Brain pericyte (primary cell): ENCODE results near the gene ADA.

Experiments used
- DNase-seq: peaks from one replicate; pipeline ENCODE4 v3.0.0-alpha.2; 2012; ENCODE audit warnings: low read depth, low spot score

ADA gene

DNA sequence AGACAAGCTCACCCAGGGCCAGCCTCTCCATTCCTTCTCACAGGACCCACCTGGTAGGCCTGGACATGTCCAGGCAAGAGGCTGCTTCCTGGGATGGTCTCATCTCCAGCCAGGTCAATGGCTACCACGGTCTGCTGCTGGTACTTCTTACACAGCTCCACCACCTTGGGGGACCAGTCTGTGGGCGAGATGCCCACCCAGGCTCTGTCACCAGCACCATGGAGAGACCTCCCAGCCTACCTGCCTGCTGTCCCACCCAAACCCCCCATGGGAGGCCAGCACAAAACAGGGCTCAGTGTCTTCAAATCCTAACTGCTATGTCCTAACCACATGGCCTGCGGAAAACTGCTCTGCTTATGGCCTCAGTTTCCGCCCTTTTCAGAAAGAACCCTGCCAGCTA lies 27.3 kb downstream of the ADA start:
- DNase-seq, result no peak

DNA sequence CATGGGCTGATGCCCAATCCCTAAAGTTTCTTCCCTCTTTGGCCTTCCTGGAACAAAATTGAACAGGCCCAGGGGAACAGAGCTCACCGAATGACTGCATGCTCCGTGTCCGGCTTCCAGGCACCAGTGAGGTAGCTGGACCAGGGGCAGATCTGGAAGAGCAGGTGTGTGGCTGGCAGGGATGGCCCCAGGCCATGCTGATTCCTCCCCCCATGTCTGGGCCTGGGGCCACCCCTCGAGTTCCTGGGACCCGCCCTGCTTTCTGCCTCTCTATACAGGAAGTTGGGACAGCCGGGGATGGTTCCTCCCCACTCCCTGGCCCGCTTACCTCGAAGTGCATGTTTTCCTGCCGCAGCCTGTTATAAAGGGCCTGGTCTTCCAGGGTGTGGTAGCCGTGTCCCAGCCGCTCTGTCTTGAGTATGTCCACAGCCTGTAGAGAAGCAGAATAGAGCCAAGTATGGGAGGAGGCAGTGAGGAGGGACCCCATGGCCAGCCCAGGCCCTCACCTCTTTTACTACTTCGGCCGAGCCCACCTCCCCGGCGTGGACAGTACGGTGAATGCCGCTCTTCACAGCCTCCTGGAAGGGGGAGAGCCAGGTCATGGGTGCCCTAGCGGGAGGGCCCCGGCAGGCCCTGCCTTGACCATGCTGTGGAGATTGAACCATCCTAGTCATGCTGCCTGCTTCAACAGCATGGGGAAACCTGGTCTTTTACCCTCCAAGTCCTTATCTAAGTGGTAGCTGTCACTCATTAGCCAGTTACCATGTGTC lies 28.8 kb downstream of the ADA start:
- no peak for DNase-seq

DNA sequence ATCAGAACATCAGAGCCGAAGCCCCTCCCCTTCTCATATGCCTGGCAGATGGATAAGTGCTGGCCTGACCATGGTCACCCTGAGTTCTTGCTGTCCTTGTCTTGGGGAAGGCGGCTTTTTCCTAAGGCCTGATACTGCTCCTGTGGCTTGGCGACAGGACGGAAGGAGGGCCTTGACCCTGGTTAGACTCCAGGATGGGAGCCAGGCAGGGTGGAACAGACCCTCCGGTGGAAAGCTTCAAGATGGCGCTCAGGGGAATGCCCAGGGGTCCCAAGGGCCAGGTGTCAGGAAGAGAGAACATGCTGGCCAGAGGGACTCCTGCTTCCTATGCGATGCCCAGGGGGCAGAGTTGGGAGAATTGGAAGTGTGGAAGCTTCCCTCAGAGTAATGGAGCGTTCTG lies 29.6 kb downstream of the ADA start:
- no peak for DNase-seq

DNA sequence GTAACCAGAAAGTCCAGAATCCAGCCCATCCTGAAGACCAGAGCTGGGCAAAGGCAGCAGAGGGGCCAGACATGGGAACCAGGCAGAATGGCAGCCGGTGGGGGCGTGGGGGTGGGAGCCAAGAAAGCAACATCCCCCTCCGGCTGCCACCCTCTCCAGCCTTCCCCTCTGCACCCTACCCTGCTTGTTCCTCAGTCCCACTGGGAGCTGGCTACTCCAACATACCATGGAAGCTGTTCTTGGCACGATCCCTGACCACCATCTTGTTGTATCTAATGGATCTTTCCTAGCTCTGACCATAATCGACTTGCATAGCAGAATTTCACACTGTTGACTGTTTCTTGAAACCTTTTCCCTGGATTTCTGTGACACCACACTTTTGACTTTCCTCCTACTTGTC lies 30.2 kb downstream of the ADA start:
- no peak for DNase-seq

DNA sequence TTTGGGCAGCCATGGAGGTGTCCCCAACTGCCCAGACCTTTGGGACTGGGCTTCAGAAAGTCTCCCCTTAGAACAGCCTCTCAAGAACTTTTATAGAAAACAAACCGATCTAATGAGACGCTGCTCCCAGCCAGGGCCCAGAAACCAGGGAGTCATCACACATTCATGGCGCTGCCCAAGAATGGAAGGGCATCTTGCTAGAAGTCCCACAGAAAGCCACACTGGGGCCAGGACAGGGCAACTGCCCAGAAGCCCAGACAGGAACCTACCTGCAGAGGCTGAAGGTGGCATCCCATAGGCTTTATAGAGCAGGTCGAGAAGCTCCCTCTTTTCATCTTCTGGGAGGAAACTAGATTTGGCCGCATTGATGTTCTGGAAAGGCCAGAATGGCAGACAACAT lies 31.5 kb downstream of the ADA start:
- no peak for DNase-seq

DNA sequence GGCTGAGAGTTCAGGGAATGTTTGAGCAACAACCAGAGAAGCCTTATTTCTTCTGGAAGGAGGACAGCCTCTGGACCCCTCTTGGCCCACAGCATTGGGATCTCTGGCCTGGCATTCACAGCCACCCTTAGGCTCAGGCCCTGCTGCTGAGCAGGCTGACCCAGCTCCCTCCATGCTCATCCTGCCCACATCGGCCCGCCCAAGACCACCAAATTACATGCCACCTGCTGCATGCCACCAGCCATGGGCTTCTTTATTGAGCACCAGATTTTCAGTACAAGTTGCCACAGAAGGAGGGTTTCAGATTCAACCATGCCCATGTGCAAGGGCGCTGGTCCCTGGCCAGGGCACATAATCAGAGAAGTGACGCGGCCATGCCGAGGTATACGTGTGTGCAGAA lies 32.2 kb downstream of the ADA start:
- no peak for DNase-seq

DNA sequence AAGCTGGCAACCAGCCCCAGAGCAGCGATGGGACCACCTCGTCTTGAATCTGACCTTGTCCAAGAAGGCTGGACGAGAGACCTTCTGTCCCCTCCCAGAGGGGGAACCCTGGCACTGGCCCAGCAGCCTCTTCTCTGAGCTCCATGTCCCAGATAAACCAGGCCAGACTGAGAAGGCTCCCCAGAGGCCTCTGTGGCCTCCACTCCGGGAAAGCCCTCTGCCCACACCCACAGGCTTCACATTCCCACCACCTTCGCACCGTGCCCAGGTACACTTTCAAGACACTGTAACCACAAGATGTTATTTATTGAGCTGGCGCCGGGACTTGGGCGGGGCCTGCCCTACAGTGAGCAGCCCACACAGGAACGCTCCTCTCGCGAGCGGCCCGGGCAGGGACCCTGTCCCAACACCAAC lies 33.2 kb downstream of the ADA start:
- DNase-seq, result no peak

DNA sequence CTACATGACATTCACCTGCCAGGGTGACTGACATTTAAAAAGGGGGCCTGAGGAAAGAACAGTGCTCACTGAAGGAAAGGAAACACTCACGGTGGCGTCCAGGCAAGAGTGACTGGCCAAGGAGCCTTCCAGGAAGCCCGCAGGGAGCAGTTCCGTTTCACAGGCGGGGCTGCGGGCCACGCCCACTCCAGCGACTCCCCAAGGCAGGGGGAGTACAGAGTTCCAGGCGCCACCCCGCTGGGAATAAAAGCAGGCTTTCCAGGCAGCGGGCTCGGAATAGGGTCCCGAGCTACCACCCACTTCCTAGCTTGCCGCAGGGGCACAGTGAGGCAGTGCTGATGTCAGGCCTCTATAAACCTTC lies 34.9 kb downstream of the ADA start:
- DNase-seq, result no peak

DNA sequence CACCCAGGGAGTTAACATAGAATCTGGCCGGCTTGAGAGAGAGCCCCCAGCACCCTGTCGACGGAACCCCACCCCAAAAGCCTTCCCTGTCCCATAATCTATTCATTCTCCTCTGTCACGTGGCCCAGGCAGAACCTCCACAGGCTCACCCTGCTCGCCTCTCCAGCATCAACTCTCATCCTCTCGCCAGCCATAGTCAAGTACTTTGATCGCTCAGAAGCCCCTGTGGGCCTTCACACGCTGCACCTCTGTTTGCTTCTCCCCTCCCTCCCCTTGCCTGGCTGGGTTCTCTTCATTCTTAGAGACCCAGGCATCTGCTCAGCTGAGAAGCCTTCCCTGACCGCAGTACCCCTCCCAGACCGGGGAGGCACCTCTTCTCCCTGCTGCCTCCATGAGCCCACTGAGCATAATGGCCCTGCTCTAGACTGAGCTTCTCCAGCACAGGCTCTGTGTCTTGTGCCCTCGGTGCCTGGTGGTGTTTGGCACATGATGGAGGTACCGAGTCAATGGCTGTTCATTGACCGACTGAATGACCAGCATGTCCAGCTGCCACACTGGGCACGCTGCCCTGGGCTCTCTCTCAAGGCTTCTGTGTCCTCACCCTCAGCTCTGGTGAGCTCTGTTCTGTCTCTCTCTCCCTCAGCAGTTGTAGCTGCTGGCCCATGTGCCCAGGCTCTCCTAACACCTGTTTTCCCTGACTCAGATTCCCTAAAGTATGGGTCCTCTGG lies 35.5 kb downstream of the ADA start:
- no peak for DNase-seq

DNA sequence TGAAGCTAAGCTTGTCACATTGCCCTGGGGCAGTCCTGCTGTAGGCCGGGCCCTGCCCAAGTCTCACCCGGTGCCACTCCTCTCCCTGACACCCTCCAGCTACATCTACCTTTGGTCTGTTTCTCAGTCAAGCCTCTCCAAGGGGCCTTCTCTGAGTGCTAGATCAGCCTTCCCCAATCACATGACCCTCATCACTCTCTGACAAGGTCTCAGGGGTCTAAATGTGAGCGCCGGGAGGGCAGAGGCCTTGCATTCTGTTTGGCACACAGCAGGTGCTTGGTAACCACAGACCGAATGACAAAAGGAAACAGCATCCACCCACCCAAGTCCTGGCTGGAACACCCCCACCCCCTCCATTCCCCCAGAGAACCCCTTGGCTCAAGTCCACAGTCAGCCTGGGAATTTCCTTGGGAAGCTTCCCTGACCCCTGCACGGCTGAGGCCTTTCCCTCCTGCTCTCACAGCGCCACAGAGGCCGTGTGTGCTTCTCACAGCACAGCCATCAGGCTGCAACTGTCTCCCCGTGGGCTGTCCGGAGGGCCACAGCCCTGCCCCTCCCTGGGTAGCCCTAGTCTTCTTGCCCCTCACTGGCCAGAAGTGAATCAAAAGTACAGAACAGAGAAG lies 36.2 kb downstream of the ADA start:
- no peak for DNase-seq

DNA sequence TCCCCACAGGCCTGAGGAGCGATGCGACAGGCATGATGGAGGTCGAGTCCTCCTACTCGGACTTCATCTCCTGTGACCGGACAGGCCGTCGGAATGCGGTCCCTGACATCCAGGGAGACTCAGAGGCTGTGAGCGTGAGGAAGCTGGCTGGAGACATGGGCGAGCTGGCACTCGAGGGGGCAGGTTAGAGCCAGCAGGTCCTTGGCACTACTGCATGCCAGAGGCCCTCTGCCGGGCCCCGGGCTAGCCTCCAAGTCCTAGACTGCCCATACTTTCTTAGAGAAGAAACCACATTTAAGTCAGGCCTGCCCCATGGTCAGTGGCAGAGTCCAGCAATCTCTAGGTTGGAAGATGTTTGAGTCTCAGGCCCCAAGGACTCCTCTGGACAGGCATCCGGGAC lies 37.0 kb downstream of the ADA start:
- no peak for DNase-seq

DNA sequence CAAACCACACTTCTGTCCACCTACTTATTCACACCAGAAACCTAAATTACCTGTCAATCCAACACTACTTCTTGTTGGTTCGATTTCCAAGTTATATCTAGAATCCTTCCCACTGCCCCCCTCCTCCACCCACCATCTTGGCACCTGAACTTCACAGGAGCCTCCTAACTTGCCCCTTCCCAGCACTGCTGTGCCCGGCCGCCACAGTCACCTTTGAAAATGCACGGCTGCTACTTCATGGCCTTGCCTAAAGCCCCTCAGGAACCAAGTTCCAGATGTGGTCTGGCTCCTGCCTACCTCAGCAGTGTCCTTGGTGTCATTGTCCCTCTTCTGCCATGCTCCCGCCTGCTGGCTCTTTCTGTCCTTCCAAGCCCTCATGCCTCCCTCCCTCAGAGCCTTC lies 37.9 kb downstream of the ADA start:
- DNase-seq, result no peak

DNA sequence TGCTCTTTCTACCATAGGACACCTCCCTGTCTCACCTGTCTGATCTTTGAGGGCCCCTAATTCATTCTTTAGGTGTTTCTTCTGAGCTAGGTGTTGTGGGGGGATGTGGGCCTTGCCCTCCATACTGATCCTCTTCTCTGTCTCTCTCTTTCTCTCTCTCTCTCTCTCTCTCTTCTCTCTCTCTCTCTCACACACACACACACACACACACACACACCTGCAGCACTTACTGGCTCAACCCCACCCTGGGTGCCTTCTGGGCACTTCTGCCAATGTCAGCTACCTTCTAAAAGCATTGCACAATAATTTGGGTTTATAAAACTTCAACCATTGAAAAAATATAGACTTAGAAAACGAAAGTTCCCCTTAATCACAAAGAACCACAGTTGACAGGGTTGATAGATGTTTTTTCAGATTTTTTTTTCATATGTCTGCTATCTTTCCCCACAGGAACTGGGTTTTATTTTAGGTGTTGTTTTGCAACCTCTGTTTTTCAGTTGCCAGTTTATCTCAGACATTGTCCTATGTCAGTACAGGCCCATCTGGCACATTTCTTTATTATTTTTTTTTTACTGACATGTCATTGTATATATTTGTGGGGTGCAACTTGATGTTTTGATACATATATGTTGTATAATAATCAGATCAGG lies 41.1 kb downstream of the ADA start:
- DNase-seq, result no peak

DNA sequence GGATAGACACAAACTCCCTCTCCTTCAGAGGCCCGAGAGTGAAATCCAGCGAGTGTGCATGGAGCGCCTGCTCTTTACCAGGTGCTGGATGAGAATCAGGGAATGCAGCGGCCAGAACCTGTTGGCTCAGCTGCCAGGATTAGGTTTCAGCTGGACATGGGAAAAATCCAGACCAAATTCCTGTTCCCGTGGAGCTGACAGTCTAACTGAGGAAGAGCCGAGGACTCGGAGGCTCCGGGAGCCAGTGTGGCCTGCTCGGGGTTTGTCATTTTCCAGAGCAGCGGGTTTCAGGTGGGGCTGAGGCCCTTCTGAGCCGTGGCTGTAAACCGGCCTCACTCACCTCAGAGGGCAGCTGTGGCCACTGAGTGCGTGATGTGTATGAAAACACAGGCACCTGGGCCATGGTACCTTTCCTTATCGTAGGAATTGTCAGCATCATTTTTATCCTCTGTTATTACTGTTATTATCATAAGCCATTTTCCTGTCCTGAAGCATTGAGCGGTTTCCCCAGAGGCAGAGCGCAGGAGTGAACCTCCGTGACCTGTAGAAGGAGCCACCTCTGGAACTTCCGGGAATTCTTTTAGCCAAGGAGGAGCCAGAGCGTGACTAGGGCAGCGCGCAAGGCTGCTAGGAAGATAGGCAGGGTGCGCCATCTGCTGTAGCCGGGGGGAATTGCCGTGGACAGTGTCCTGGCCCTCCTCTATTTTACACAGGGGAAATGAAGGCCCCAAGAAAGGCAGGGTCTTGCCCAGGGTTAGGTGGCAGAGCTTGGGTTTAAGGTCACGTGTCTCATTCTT lies 41.8 kb downstream of the ADA start:
- DNase-seq, result peak; percentile 50

DNA sequence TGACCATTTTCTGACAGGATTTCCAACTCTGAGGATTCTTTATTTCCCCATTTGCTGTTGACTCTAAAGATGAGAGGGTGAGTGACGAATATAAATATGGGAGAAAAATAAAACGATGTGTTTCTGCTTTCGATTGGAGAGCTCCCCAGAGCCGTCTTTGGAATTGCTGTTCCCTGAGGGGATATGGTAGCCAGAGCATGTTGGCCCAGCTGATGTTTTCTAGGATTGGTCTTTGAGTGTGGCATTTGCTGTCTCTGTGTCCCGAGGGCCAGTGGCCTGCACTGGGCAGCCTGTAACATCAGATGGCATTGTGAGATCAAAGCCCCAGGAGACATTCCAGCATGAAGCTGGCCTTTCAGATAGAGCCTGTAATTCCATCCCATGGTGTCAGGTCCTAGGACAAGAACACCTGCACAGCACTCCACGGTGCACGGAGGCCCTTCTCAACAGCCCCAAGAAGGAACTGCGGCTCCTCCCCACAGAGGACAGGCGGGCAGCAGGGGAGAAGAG lies 42.4 kb downstream of the ADA start:
- no peak for DNase-seq

DNA sequence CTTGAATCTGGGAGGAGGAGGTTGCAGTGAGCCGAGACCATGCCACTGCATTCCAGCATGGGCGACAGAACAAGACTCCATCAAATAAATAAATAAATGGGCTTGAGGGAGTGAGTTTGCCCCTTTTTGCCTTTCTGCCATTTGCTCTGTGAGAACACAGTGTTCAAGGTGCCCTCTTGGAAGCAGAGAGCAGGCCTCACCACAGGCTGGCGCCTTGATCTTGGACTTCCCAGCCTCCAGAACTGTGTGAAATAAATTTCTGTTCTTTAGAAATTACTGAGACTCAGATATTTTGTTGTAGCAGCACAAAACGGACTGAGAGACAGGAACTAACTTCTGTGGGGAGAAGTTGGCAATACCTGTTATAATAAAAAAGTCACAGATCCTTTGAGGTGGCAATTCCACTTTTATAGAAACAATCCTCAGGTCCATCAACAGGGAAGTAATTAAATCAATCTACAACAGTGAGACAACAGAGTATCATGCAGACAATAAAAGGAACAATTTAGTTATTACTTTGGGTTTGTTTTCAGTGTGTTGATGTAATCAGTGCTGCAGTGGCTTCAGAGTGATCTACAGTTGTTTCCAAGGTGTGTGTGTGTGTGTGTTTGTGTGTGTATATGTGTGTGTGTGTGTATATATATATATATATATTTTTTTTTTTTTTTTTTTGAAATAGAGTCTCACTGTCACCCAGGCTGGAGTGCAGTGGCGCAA lies 44.6 kb downstream of the ADA start:
- DNase-seq, result no peak

DNA sequence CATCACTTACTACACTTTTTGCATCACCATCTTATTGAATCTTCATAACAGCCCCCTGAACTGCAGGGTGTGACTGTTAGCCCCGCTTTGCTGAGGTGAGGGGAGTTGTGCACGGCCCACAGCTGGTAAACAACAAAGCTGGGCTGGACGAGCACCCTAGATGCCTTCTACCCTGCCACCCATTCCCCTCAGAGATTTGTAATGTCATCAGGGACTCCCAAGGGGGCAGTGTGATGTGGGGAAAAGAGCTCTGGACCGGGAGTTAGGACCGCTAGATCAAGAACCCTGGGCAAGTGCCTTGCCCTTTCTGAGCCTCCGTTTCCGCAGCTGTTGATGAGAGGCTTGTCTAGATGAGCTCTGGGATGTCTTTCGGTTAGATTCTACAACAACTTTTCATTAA lies 48.2 kb downstream of the ADA start:
- no peak for DNase-seq

DNA sequence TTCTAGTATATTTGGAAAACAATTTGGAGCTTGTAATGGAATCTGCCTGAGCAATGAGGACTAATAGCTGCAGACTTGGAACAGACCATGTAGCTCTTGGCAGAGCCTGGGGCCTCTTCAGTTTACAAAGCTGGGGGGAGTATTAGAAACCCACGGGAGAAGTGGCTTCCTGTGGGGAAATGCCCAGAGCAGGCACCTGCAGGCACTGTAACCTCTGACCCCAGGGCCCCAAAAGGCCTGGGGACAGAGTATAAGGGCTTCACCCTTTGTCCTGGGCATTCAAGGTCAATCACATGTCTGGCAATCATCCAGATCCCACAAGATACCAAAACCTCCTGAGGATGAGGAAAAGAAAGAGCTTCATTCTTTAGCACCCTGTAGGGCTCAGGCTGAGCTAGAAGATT lies 49.7 kb downstream of the ADA start:
- DNase-seq, result peak; percentile 94

DNA sequence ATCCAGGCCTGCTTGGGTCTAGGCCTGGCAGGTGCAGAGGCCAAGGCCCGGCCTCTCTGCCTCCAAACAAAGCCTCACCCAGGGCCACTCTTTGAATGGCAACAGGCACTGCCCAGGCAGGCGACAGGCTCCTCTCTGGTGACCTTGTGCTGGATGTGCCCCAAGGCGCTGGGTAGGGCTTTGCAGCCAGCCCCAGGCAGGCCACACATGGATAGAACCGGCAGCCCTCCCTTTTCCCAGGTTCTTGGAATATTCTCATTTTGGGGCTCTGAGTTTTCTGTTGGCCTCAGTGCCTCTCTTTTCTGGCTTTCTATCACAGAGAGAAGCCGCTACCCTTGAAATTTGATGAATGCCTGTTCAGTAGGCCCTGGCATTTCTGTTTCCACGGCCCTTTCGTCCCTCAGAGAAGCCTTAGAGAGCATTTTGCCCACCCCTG lies 50.2 kb downstream of the ADA start:
- DNase-seq, result no peak

DNA sequence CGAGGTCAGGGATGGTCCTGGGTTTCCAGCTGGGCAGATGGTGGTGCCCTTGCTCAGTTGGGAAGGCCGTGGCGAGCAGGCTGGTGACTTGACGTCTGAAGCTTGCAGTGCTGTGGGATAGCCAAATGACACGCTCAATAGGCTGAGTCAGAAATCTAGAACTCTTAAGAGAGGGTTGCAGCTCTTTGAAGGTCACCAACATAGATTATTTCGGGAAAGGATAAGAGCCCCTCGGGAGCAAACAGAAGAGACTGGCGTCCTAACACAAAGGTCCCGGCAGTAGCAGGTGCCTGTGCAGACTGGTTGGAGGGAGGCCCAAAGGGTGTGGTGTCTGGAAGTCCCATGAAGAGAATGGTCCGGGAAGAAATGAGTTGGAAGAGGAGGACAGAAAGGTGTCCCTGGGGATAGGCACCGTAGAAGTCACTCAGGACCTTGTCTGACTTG lies 50.7 kb downstream of the ADA start:
- DNase-seq, result no peak

DNA sequence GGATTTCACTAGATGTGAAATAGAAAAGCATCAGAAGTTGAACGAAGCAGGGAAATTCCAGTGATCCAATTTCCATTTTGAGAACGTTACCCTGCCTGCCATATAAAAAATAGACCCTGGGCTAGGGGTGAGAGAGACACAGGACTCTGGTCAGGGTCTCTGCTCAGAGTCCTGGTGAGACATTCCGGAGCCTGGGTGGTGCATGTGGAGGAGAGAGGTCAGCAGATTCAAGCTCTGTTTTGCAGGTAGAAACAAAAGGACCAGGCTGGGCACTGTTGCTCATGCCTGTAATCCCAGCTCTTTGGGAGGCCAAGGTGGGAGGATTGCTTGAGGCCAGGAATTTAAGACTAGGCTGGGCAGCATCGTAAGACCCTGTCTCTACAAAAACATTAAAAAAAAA lies 51.2 kb downstream of the ADA start:
- DNase-seq, result no peak
